Measurements from ENCODE around the gene XPOT. TPM values are rescaled to one million over a fixed set of nuclear protein-coding genes. Genes with fewer than 3 reads are reported as not detected.

XPOT gene
- polyA plus RNA-seq, 1 donor from 2014 or later, result 50.8 TPM

DNA sequence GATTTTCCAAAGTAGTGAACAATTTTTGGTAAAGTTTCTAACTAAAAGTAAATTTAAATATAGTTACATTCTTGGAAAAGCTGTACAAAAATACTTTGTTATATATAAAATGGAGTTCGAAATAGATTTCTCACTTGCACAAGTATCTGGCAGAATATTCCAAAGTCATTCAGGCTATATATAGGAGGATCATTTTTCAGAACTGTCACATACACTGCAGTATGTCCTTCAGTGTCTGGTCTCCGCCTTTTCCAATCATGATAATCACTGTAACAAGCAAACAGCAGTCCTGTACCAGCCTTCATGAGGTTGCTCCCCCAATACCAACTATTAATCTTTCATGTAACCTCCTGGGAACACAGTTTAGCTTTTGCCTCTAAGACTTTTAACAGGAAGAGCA lies 66.3 kb downstream of the XPOT start:
- no peaks in the 10 kb centered on the region for H3K79me2 ChIP-seq (replicated peaks; ENCODE audit: insufficient read depth, low read length)

DNA sequence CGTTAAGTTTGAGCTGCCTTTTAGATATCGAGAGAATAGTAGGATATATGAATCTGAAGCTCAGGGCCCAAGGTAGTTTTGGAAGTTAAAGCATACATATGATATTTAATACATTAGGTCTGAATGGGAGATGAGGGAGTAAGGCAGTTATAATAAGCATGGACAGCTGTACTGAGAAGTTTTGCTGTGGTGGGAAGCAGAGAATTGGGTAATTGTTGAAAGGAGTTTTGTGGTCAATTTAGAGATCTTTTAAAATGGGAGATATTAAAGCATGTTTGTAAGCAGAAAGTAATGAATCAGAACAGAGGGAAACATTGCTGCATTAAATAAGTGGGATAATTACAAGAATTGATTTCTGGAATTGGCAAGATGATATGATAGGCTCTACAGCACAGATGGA lies 69.0 kb downstream of the XPOT start:
- H3K4me2 ChIP-seq (ENCODE audit: low read length), result no peak overlapping the region
- no peaks in the 10 kb centered on the region for H3K79me2 ChIP-seq (replicated peaks; ENCODE audit: insufficient read depth, low read length)
- no peaks in the 10 kb centered on the region for H3F3A ChIP-seq (ENCODE audit: insufficient read depth, low read length, poor library complexity, severe bottlenecking)
- H3K9me2 ChIP-seq (ENCODE audit: insufficient read depth, low read length), result no peaks in the 10 kb centered on the region
- no peaks in the 10 kb centered on the region for H3K27me3 ChIP-seq (ENCODE audit: insufficient read depth, low read depth, low read length)
- no peak overlapping the region for H2AFZ ChIP-seq (ENCODE audit: low read depth, low read length)
- H4K20me1 ChIP-seq (ENCODE audit: insufficient read depth), result no peaks in the 10 kb centered on the region
- no peak overlapping the region for H3K4me3 ChIP-seq (ENCODE audit: low read length)
- H3K9ac ChIP-seq (ENCODE audit: low read length), result no peak overlapping the region
- H3K36me3 ChIP-seq (ENCODE audit: insufficient read depth, low read length), result peaks cover 6% of the 10 kb centered on the region
- H3K27ac ChIP-seq (ENCODE audit: low read length), result no peak overlapping the region
- no peak for TF ChIP-seq TAF1 (IDR thresholded peaks at IDR 0.05; ENCODE audit: low read depth)
- TF ChIP-seq SMC3 (conservative IDR thresholded peaks at IDR 0.05; ENCODE audit: poor library complexity), result no peak
- TF ChIP-seq EZH2 (IDR thresholded peaks at IDR 0.05; ENCODE audit: borderline replicate concordance, insufficient read depth, low read length, poor library complexity, severe bottlenecking), result no peak
- TF ChIP-seq, protein P1, sequence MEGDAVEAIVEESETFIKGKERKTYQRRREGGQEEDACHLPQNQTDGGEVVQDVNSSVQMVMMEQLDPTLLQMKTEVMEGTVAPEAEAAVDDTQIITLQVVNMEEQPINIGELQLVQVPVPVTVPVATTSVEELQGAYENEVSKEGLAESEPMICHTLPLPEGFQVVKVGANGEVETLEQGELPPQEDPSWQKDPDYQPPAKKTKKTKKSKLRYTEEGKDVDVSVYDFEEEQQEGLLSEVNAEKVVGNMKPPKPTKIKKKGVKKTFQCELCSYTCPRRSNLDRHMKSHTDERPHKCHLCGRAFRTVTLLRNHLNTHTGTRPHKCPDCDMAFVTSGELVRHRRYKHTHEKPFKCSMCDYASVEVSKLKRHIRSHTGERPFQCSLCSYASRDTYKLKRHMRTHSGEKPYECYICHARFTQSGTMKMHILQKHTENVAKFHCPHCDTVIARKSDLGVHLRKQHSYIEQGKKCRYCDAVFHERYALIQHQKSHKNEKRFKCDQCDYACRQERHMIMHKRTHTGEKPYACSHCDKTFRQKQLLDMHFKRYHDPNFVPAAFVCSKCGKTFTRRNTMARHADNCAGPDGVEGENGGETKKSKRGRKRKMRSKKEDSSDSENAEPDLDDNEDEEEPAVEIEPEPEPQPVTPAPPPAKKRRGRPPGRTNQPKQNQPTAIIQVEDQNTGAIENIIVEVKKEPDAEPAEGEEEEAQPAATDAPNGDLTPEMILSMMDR (IDR thresholded peaks at IDR 0.05; ENCODE audit: poor library complexity, severe bottlenecking), result no peak
- no peak for TF ChIP-seq POLR2AphosphoS5 (IDR thresholded peaks at IDR 0.05)
- no peaks in the 10 kb centered on the region for H3K9me3 ChIP-seq (ENCODE audit: low read length)

More for the DNA sequence above, 66.3 kb downstream of the XPOT start:
- no peaks in the 10 kb centered on the region for H4K20me1 ChIP-seq (ENCODE audit: insufficient read depth)
- no peaks in the 10 kb centered on the region for H3K9me3 ChIP-seq (ENCODE audit: low read length)
- H3K9ac ChIP-seq (ENCODE audit: low read length), result no peak overlapping the region
- H3K9me2 ChIP-seq (ENCODE audit: insufficient read depth, low read length), result no peaks in the 10 kb centered on the region
- H3K36me3 ChIP-seq (ENCODE audit: insufficient read depth, low read length), result peaks cover 5% of the 10 kb centered on the region
- H3F3A ChIP-seq (ENCODE audit: insufficient read depth, low read length, poor library complexity, severe bottlenecking), result no peaks in the 10 kb centered on the region
- H2AFZ ChIP-seq (ENCODE audit: low read depth, low read length), result no peak overlapping the region
- no peak overlapping the region for H3K27ac ChIP-seq (ENCODE audit: low read length)
- no peaks in the 10 kb centered on the region for H3K27me3 ChIP-seq (ENCODE audit: insufficient read depth, low read depth, low read length)
- H3K4me3 ChIP-seq (ENCODE audit: low read length), result no peak overlapping the region
- TF ChIP-seq TAF1 (IDR thresholded peaks at IDR 0.05; ENCODE audit: low read depth), result no peak
- no peak for TF ChIP-seq MXI1 (conservative IDR thresholded peaks at IDR 0.05; ENCODE audit: poor library complexity, severe bottlenecking)
- TF ChIP-seq EZH2 (IDR thresholded peaks at IDR 0.05; ENCODE audit: borderline replicate concordance, insufficient read depth, low read length, poor library complexity, severe bottlenecking), result no peak
- TF ChIP-seq, protein P1 (IDR thresholded peaks at IDR 0.05; ENCODE audit: poor library complexity, severe bottlenecking), result no peak
- TF ChIP-seq SMC3 (conservative IDR thresholded peaks at IDR 0.05; ENCODE audit: poor library complexity), result no peak
- no peak for TF ChIP-seq POLR2AphosphoS5 (IDR thresholded peaks at IDR 0.05)
- H3K4me2 ChIP-seq (ENCODE audit: low read length), result no peak overlapping the region

DNA sequence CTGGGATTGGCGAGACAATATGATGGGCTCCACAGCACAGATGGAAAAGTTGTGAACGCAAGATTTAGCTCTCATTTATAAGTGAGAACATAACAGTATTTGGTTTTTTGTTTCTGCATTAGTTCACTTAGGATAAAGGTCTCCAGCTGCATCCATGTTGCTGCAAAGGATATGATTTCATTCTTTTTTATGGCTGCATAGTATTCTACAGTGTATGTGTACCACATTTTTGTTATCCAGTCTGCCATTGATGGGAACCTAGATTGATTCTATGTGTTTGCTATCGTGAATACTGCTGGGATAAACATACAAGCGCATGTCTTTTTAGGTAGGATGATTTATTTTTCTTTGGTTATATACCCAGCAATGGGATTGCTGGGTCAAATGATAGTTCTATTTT lies 71.3 kb downstream of the XPOT start:
- no peaks in the 10 kb centered on the region for H3K79me2 ChIP-seq (replicated peaks; ENCODE audit: insufficient read depth, low read length)
- H3K9ac ChIP-seq (ENCODE audit: low read length), result no peak overlapping the region
- H4K20me1 ChIP-seq (ENCODE audit: insufficient read depth), result no peaks in the 10 kb centered on the region
- no peak for TF ChIP-seq MXI1 (conservative IDR thresholded peaks at IDR 0.05; ENCODE audit: poor library complexity, severe bottlenecking)
- peaks cover 6% of the 10 kb centered on the region for H3K36me3 ChIP-seq (ENCODE audit: insufficient read depth, low read length)
- no peaks in the 10 kb centered on the region for H3K9me3 ChIP-seq (ENCODE audit: low read length)
- no peaks in the 10 kb centered on the region for H3K9me2 ChIP-seq (ENCODE audit: insufficient read depth, low read length)
- H3K4me3 ChIP-seq (ENCODE audit: low read length), result no peak overlapping the region
- H3F3A ChIP-seq (ENCODE audit: insufficient read depth, low read length, poor library complexity, severe bottlenecking), result no peaks in the 10 kb centered on the region
- no peak overlapping the region for H3K27ac ChIP-seq (ENCODE audit: low read length)
- no peak overlapping the region for H2AFZ ChIP-seq (ENCODE audit: low read depth, low read length)
- H3K4me2 ChIP-seq (ENCODE audit: low read length), result no peak overlapping the region
- H3K27me3 ChIP-seq (ENCODE audit: insufficient read depth, low read depth, low read length), result no peaks in the 10 kb centered on the region

All from neural cell (in vitro differentiated cells).